Middle frontal gyrus (tissue), 1 donor: ENCODE measurements around the gene SOAT1.
"Not testable (repeated sequence)": the region's sequence is repeated elsewhere in the genome, so short reads cannot be mapped to it uniquely, and the experiment has no call there.

ENCODE experiments used
- DNase-seq: peaks from one replicate; pipeline ENCODE4 v3.0.0-alpha.2; 2015; ENCODE audit warnings: low spot score; ENCODE audit errors: extremely low spot score

The SOAT1 gene

GRCh38 chr1:179351281-179351680 is 57.7 kb downstream of the SOAT1 start:
- DNase-seq: no peak

- DNase-seq: no peak
Measured at GRCh38 chr1:179352236-179352635, 58.6 kb downstream of the SOAT1 start.

GRCh38 chr1:179353546-179353945 is 59.9 kb downstream of the SOAT1 start:
- DNase-seq: no peak

- DNase-seq: not testable (repeated sequence)
Measured at GRCh38 chr1:179361631-179362030, 68.0 kb downstream of the SOAT1 start.

GRCh38 chr1:179365342-179366092 is 71.9 kb downstream of the SOAT1 start, which contains the start of gene AXDND1:
AXDND1 (plus strand) TSS chr1:179365971; CDS start chr1:179366510, 539 bp downstream.
- peak; percentile 73 for DNase-seq

GRCh38 chr1:179366093-179366800 is 72.7 kb downstream of the SOAT1 start:
- DNase-seq: no peak

- peak; percentile 73 for DNase-seq
Measured at GRCh38 chr1:179369751-179370341, 76.2 kb downstream of the SOAT1 start.

- no peak for DNase-seq
Measured at GRCh38 chr1:179372160-179372559, 78.6 kb downstream of the SOAT1 start.

- DNase-seq: no peak
Measured at GRCh38 chr1:179376223-179376622, 82.6 kb downstream of the SOAT1 start.

GRCh38 chr1:179380299-179380698 is 86.7 kb downstream of the SOAT1 start:
- DNase-seq: no peak

GRCh38 chr1:179384027-179384426 is 90.4 kb downstream of the SOAT1 start:
- no peak for DNase-seq

GRCh38 chr1:179385510-179385909 is 91.9 kb downstream of the SOAT1 start:
- no peak for DNase-seq

- no peak for DNase-seq
Measured at GRCh38 chr1:179393721-179394120, 100.1 kb downstream of the SOAT1 start.

- DNase-seq: not testable (repeated sequence)
Measured at GRCh38 chr1:179399399-179399798, 105.8 kb downstream of the SOAT1 start.
